GM18858 (cell line): ENCODE measurements around the gene TRPM1.

Source experiments
- ATAC-seq: cut with Tn5 transposase; IDR thresholded peaks from one replicate; pipeline ENCODE4 v1.9.1; 2021; ENCODE audit not compliant: unreplicated experiment

TRPM1 gene

DNA sequence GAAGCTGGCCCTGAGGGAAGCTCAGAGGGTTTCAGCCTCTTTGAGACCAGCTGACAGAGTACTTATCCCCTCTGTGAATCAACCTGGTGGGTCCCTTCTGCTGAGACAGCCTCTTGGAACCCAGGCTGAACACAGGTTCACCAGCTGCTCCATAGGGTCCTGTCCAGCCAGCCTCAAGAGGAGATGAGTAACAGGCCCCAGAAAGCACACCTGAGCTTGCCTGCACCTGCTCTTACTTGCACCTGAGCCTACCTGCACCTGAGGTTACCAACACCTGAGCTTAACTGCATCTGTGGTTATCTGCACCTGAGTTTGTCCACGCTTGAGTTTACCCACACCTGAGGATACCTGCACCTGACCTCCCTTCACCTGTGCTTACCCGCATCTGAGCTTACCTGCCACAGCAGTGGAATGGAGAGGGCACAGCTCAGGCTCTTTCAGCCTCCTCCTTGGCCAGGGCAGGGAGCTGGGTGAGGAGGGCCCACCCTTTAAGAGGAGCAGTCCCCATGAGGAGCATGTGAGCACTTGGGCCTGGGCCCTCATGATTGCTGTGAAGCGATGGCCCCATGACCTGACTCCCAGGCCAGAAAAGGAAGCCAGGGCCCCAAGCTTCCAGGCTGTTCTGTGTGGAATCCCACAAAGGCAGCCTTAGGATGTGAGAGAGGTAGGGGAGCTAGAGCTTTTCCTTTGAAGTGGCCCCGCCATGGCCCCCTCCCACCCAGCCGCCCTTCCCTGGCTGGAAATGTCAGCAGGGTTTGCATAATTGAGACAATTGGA lies at the start of gene TRPM1:
TRPM1 (minus strand) TSS at position 464 of the 777 bp plus-strand sequence. CDS start 20,370 bp downstream, outside the sequence.
- ATAC-seq, result no peak

- no peak for ATAC-seq
Measured at GRCh38 chr15:31150732-31151231, 49.3 kb upstream of the TRPM1 start.

GRCh38 chr15:31149987-31150386 lies 48.5 kb upstream of the TRPM1 start:
- ATAC-seq, result no peak

GRCh38 chr15:31149088-31149505 lies 47.6 kb upstream of the TRPM1 start:
- ATAC-seq, result no peak

DNA sequence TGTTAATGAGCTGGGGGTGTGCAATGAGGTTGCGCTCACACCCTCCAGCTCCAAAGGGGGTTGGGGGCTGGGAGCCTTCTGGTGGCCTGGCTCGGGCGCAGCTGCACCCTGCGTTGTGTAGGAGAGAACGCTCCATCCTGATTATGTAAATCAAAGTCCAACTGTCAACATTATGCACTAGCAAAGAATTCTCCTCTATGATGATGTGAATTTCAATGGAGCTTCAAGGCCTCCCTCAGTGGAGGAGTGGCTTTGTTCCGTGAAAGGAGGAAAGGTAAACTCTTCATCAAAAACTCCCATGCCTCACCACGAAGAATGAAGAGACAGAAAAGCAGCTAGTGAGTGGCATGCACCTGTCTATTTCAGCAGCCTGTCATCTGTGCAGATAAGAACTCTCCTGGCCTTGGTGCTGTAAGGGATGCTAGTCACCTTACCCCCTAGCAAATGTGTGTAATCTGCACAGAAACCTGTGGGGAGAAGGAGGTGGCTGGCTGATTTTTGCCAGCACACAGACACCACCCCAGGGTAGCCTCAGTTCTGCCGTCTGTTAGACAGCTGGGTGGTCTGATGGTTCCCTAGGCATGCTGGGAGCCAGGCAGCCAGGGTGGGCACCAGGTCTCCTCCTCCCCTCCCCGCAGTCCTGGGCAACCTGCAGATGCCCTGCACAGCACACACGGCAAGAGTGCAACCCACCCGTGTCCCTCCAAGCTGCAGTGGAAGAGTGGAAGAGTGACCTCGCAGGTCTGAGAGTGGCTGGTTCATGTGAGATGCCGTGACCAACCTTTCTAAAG lies 47.0 kb upstream of the TRPM1 start:
- no peak for ATAC-seq

GRCh38 chr15:31147944-31148296 lies 46.4 kb upstream of the TRPM1 start:
- ATAC-seq, result no peak

DNA sequence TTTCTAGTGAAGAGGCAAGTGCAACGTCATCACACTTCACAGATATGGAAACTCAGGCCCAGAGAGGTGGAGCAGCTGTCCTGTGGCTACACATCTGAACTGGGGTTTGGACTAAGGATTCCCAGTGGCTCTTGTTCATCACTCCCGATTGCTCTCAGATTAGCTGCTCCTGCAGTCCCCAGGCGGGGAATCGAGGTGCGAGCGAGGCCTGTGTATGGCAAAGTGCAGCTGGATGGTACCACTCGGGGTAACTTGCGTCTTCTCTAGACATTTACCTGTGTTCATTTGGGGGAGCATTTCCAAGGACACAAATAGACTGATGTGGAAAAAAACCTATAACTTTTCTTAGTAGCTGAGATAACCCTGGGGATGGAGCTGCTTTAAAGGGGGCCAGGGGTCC lies 45.9 kb upstream of the TRPM1 start:
- ATAC-seq, result no peak

DNA sequence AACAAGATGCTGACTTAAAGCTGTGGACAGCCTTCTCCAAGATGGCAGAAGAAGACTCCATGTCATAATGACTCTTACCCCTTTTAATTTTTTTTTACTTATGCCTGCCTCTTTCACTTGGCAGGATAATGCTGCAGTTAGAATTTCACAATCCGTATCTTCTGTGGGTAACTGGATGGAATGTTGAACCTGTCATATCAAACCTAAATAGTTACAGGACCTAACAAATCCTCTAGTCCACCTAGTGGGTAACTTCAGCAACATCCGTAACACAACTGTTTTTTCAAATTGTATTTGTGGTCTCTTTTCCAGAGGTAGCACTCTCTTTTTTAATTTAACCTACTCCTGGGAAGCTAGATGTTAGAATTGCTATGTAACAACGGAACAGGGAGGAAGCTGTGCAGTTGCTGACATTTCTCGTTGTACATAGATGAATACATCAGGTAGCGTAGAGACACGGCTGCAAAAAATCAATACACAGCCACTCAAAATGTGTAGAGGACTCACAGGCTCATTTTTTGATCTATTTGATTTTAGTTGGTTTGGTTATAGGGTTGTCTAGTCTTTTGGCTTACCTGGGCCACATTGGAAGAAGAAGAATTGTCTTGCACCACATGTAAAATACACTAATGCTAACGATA lies 43.9 kb upstream of the TRPM1 start:
- ATAC-seq, result no peak

GRCh38 chr15:31141792-31142191 lies 40.3 kb upstream of the TRPM1 start:
- ATAC-seq, result no peak

DNA sequence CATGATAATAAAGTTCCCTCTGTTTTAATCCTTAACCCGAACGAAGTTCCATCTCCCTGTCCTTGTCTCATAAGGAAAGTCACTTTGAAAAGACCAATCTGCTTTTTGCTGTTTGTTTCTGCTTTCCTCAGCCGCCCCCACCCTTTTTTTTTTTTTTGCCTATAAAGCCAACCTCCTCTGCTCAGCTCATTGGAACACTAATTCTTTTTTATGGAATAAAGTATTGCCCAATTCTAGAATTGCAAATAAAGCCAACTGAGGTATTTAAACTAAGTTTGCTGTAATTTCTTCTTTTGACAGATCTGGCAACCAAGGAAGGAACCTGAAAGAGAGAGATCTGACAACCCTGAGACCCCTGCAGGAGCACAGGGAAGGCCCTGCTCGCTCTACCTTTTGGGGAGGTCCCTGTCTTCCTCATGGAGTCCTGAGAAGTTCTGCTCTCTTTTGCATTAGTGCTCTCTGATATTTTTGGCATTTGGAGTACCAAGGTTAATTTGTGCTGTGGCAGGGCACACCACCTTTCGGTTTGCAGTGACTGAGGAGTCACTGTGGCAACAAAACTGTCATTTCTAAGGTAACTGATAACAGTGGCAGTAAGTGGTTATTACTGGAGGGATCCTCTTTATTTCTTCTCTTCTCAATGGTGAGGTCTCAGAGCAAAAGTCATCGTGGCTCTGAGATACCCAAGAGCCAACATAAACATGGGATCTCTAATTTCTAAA lies 35.2 kb upstream of the TRPM1 start:
- no peak for ATAC-seq

- no peak for ATAC-seq
Measured at GRCh38 chr15:31136016-31136415, 34.5 kb upstream of the TRPM1 start.

GRCh38 chr15:31135523-31135922 lies 34.0 kb upstream of the TRPM1 start:
- ATAC-seq, result no peak

DNA sequence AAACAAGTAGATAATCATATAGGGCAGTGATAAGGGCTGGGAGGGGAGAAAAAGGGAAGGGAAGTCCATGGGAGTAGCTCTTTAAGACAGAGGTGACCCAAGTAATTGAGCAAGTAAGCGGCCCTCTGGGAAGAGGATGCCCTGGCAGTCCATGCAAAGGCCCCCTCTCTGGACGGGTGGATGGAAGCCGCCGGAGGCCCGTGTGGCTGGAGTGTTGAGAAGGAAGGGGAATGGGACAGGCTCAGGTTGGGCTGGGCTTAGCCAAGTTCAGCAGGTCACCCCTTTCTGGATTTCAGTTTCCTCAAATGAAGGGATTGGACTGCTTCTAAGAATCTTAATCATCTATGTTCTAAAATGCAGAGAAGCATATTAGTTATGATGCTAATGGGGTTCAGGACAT lies 32.4 kb upstream of the TRPM1 start:
- no peak for ATAC-seq

DNA sequence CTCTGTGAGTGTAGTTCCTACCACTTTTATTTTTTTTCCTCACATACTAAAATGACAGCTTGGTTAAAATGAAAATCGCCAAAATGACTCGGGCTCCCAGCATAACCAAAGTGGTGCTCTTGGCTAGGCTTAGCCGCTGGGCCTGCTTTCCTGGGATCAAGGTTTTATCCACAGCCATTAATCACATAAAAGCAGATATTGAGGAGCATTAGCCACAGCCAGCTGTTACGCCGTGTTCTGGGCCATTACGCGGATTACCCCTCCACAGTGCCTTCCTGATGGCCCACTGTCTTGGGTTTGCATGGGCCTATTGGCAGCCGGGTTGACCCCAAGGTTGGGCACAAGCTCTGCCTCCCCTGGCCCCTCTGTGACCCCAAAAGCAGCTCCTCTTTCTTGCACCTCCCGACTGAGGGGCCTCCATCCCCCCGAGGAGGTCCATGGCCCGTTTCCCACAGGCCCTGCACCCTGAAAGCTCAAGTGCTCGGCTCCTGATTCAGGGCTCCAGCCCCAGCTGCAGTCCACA lies 30.4 kb upstream of the TRPM1 start:
- ATAC-seq, result no peak

- ATAC-seq, result no peak
Measured at GRCh38 chr15:31130576-31131237, 29.2 kb upstream of the TRPM1 start.

GRCh38 chr15:31129769-31130303 lies 28.3 kb upstream of the TRPM1 start:
- no peak for ATAC-seq

DNA sequence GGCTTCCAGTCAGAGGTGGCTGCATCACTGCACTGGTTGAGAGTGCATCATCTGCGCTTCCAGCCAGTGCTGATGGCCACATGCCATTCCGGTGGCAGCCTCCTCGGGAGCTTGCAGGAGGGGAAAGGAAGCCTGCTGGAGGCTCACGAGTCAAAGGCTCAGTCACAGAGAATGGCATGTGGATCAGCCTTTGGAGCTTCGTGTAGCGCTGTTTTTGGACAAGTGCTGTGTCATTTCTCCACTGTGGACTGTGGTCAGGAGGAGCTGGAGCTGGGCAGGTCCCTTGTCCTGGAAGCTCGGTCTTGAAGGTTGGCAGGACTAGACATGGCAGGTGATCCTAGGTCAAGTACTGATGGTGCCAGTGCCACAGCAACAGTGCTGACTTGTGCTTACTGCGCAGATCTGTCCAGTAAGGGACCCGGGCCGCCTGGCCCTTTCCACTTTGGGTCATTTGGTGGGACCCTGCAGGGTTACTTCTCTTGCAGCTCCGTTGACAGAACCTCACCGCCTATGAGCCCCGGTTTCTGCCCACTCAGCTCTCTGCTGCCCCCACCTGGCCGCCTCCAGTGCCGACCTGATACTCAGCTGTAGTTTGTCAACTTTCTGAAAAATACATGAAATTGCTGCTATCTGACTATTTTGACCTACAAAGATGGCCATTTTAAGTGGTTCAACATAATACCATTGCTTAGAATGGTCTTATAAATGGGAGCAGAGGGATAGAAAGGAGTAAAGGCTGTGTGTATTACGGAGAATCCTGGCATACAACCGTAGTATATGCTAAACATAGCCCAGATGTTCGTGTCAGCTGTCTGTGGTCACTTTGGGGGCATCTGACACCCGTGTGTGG lies 27.6 kb upstream of the TRPM1 start:
- no peak for ATAC-seq

DNA sequence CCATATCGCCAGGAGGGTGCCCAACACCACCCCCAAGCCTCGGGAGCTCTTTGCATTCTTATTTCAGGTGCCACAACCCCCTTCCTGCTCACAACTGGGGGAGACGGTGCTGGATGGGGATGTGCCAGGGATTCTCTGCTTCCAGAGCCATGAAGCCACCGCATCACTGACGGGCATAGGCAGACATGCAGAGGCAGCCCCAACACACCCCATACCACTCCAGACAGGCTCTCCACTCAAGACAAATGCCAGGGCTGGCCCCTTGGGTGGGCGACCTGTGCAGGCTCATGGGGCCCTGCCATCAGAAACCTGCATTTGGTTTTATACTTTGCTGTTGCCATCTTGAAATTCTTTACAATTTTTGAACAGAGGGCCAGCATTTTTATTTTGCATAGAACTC lies 27.0 kb upstream of the TRPM1 start:
- ATAC-seq, result no peak

- no peak for ATAC-seq
Measured at GRCh38 chr15:31127596-31128261, 26.2 kb upstream of the TRPM1 start.
